Measurements from ENCODE around the gene XYLT2. TPM values are rescaled to one million over a fixed set of nuclear protein-coding genes. Genes with fewer than 3 reads are reported as not detected.
A peak's percentile ranks its signal among the peaks of the same experiment; 100 is the strongest.

XYLT2 gene
- total RNA-seq, 1 donor from 2014 or later, result 19.5 TPM

GRCh38 chr17:50365165-50365564 lies 19.2 kb downstream of the XYLT2 start:
- DNase-seq (ENCODE audit: low read depth) (no peak), FAIRE-seq (no peak)
- Histone ChIP-seq H3K4me3 (ENCODE audit: low read depth, low read length) (no peak overlapping the region), H3K36me3 (ENCODE audit: control insufficient read depth, insufficient read depth, low read length) (peaks cover 27% of the 10 kb centered on the region), H3K27me3 (ENCODE audit: control insufficient read depth, insufficient read depth, low read length) (no peaks in the 10 kb centered on the region)
- TF ChIP-seq CTCF (IDR thresholded peaks at IDR 0.05; ENCODE audit: insufficient read depth, low read length, severe bottlenecking), result no peak

- Histone ChIP-seq H3K27me3 (ENCODE audit: control insufficient read depth, insufficient read depth, low read length) (no peaks in the 10 kb centered on the region), H3K4me3 (ENCODE audit: low read depth, low read length) (no peak overlapping the region), H3K36me3 (ENCODE audit: control insufficient read depth, insufficient read depth, low read length) (peaks cover 32% of the 10 kb centered on the region)
- FAIRE-seq (no peak), DNase-seq (ENCODE audit: low read depth) (no peak)
- no peak for TF ChIP-seq CTCF (IDR thresholded peaks at IDR 0.05; ENCODE audit: insufficient read depth, low read length, severe bottlenecking)
Observed at GRCh38 chr17:50365649-50366393, 19.9 kb downstream of the XYLT2 start.

- H3K36me3 ChIP-seq (ENCODE audit: control insufficient read depth, insufficient read depth, low read length), result peaks cover 31% of the 10 kb centered on the region
- no peaks in the 10 kb centered on the region for H3K27me3 ChIP-seq (ENCODE audit: control insufficient read depth, insufficient read depth, low read length)
- no peak for DNase-seq (ENCODE audit: low read depth)
- H3K4me3 ChIP-seq (ENCODE audit: low read depth, low read length), result no peak overlapping the region
- no peak for FAIRE-seq
- TF ChIP-seq CTCF (IDR thresholded peaks at IDR 0.05; ENCODE audit: insufficient read depth, low read length, severe bottlenecking), result no peak
Observed at GRCh38 chr17:50367401-50367800, 21.5 kb downstream of the XYLT2 start.

- FAIRE-seq, result no peak
Observed at GRCh38 chr17:50370052-50370451, 24.1 kb downstream of the XYLT2 start.

GRCh38 chr17:50371526-50371925 lies 25.6 kb downstream of the XYLT2 start:
- FAIRE-seq (no peak), DNase-seq (ENCODE audit: low read depth) (peak; percentile 88)
- H3K4me3 ChIP-seq (ENCODE audit: low read depth, low read length), result no peak overlapping the region
- H3K36me3 ChIP-seq (ENCODE audit: control insufficient read depth, insufficient read depth, low read length), result peaks cover 25% of the 10 kb centered on the region
- H3K27me3 ChIP-seq (ENCODE audit: control insufficient read depth, insufficient read depth, low read length), result no peaks in the 10 kb centered on the region
- no peak for TF ChIP-seq CTCF (IDR thresholded peaks at IDR 0.05; ENCODE audit: insufficient read depth, low read length, severe bottlenecking)

More at GRCh38 chr17:50370052-50370451, 24.1 kb downstream of the XYLT2 start:
- Histone ChIP-seq H3K4me3 (ENCODE audit: low read depth, low read length) (no peak overlapping the region), H3K36me3 (ENCODE audit: control insufficient read depth, insufficient read depth, low read length) (peaks cover 30% of the 10 kb centered on the region), H3K27me3 (ENCODE audit: control insufficient read depth, insufficient read depth, low read length) (no peaks in the 10 kb centered on the region)
- no peak for DNase-seq (ENCODE audit: low read depth)
- no peak for TF ChIP-seq CTCF (IDR thresholded peaks at IDR 0.05; ENCODE audit: insufficient read depth, low read length, severe bottlenecking)
